Measurements from ENCODE around the gene P4HTM. TPM values are rescaled to one million over a fixed set of nuclear protein-coding genes. Genes with fewer than 3 reads are reported as not detected.

Gene P4HTM
- total RNA-seq, 2 donors from 2014 or later, result 57.6 to 75.1 TPM

DNA sequence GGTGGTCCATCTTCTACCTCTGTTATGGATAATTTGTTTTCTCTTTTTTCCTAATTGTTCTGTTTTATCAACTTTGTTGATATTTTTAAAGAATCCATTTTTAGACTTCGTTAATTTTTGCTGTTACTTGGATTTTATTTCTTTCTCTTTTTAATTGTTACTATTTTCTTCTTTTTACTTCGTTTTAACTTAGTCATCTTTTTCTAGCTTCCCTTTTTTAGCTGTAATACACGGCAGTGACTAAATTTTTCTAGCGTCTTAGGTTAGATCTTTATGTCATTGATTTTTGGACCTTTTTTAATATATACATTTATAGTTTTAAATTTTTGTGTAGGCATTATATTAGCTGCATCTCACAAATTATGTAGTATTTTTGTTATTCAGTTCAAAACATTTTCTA lies 38.3 kb upstream of the P4HTM start:
- H3K9me3 ChIP-seq, result no peaks in the 10 kb centered on the region
- no peak for ATAC-seq (ENCODE audit: insufficient number of reproducible peaks, low FRiP score, low read depth)
- H3K27me3 ChIP-seq (replicated peaks; ENCODE audit: insufficient read depth), result no peaks in the 10 kb centered on the region
- no peak overlapping the region for H3K4me3 ChIP-seq
- DNase-seq (ENCODE audit: low spot score), result no peak
- H3K27ac ChIP-seq, result no peak overlapping the region
- TF ChIP-seq, protein P1, sequence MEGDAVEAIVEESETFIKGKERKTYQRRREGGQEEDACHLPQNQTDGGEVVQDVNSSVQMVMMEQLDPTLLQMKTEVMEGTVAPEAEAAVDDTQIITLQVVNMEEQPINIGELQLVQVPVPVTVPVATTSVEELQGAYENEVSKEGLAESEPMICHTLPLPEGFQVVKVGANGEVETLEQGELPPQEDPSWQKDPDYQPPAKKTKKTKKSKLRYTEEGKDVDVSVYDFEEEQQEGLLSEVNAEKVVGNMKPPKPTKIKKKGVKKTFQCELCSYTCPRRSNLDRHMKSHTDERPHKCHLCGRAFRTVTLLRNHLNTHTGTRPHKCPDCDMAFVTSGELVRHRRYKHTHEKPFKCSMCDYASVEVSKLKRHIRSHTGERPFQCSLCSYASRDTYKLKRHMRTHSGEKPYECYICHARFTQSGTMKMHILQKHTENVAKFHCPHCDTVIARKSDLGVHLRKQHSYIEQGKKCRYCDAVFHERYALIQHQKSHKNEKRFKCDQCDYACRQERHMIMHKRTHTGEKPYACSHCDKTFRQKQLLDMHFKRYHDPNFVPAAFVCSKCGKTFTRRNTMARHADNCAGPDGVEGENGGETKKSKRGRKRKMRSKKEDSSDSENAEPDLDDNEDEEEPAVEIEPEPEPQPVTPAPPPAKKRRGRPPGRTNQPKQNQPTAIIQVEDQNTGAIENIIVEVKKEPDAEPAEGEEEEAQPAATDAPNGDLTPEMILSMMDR (IDR thresholded peaks at IDR 0.05), result no peak
- peaks cover 0 to 21% of the 10 kb centered on the region in 2 donors for H3K4me1 ChIP-seq (ENCODE audit: control insufficient read depth in 1 of 2, low read depth in 2 of 2)
- H3K36me3 ChIP-seq, result no peaks in the 10 kb centered on the region

DNA sequence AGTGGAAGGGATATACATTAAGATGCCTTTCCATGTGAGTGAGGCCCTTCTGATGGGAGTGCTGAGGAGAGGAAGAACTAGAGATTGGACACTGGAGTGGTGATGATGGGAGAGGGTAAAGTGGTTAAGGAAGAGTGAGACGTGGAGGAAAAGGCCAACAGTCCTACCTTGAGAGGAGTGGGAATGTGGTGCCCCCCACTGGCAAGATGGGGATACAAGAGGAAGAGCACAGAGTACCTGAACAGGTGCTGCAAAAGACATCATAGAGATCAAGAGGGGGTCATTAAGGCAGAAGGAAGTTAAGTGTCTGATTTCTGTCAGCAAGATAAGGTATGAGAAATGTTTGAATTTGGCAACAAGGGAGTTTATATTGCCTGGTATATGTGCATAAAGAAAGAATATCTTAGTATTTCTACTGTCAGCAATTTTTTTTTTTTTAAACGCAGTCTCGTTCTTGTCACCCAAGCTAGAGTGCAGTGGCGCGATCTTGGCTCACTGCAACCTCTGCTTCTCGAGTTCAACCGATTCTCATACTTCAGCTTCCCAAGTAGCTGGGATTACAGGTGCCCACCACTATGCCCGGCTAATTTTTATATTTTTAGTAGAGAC lies 37.4 kb upstream of the P4HTM start:
- TF ChIP-seq, protein P1 (IDR thresholded peaks at IDR 0.05), result no peak
- no peak for ATAC-seq (ENCODE audit: insufficient number of reproducible peaks, low FRiP score, low read depth)
- DNase-seq (ENCODE audit: low spot score), result no peak

GRCh38 chr3:48957006-48957705 lies 32.9 kb upstream of the P4HTM start:
- DNase-seq (ENCODE audit: low spot score) (no peak), ATAC-seq (ENCODE audit: insufficient number of reproducible peaks, low FRiP score, low read depth) (no peak)
- H3K4me1 ChIP-seq (ENCODE audit: control insufficient read depth in 1 of 2, low read depth in 2 of 2), result no peaks in the 10 kb centered on the region
- peaks cover 7% of the 10 kb centered on the region for H3K36me3 ChIP-seq
- H3K4me3 ChIP-seq, result no peak overlapping the region
- no peak overlapping the region for H3K27ac ChIP-seq
- H3K9me3 ChIP-seq, result no peaks in the 10 kb centered on the region
- TF ChIP-seq, protein P1 (IDR thresholded peaks at IDR 0.05), result no peak
- no peaks in the 10 kb centered on the region for H3K27me3 ChIP-seq (replicated peaks; ENCODE audit: insufficient read depth)

More for the DNA sequence above, 37.4 kb upstream of the P4HTM start:
- H3K4me1 ChIP-seq (ENCODE audit: control insufficient read depth in 1 of 2, low read depth in 2 of 2), result peaks cover 0 to 21% of the 10 kb centered on the region in 2 donors
- H3K27me3 ChIP-seq (replicated peaks; ENCODE audit: insufficient read depth), result no peaks in the 10 kb centered on the region
- no peak overlapping the region for H3K4me3 ChIP-seq
- no peaks in the 10 kb centered on the region for H3K9me3 ChIP-seq
- peaks cover 2% of the 10 kb centered on the region for H3K36me3 ChIP-seq
- H3K27ac ChIP-seq, result no peak overlapping the region

- Histone ChIP-seq H3K4me1 (ENCODE audit: control insufficient read depth in 1 of 2, low read depth in 2 of 2) (no peaks in the 10 kb centered on the region), H3K27ac (no peak overlapping the region), H3K27me3 (replicated peaks; ENCODE audit: insufficient read depth) (no peaks in the 10 kb centered on the region), H3K4me3 (no peak overlapping the region), H3K9me3 (no peaks in the 10 kb centered on the region), H3K36me3 (peaks cover 7% of the 10 kb centered on the region)
- TF ChIP-seq, protein P1 (IDR thresholded peaks at IDR 0.05), result no peak
- DNase-seq (ENCODE audit: low spot score) (no peak), ATAC-seq (ENCODE audit: insufficient number of reproducible peaks, low FRiP score, low read depth) (no peak)
Measured at GRCh38 chr3:48960841-48961413, 29.1 kb upstream of the P4HTM start.

DNA sequence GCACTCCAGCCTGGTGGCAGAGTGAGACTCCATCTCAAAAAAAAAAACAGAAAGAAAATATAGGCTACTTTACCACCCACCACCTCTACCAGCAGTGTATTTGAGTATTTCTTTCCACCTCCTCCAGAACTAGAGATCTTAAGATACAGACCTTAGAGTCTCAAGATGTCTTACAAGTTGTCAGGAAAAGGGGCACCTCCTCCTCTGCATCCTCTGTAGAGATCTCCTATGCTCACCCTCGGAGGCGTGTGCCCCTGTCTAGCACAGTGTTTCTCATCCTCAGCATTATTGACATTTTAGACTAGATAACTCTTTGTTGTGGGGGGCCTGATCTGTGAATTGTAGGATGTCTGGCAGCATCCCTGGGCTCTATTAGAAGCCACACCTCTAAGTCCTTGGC lies 27.7 kb upstream of the P4HTM start:
- peaks cover 7% of the 10 kb centered on the region for H3K36me3 ChIP-seq
- H3K27ac ChIP-seq, result no peak overlapping the region
- no peak overlapping the region for H3K4me3 ChIP-seq
- DNase-seq (ENCODE audit: low spot score) (no peak), ATAC-seq (ENCODE audit: insufficient number of reproducible peaks, low FRiP score, low read depth) (no peak)
- H3K9me3 ChIP-seq, result no peaks in the 10 kb centered on the region
- no peaks in the 10 kb centered on the region for H3K27me3 ChIP-seq (replicated peaks; ENCODE audit: insufficient read depth)
- TF ChIP-seq, protein P1 (IDR thresholded peaks at IDR 0.05), result no peak
- no peaks in the 10 kb centered on the region for H3K4me1 ChIP-seq (ENCODE audit: control insufficient read depth in 1 of 2, low read depth in 2 of 2)
